Measurements from ENCODE around the gene RPL13A. TPM values are rescaled to one million over a fixed set of nuclear protein-coding genes. Genes with fewer than 3 reads are reported as not detected.
A peak's percentile ranks its signal among the peaks of the same experiment; 100 is the strongest.

Gene RPL13A
- total and polyA plus RNA-seq, 9 of the 15 experiments (the other 6 are each of a cell fraction or from before 2014, with no cell fraction given): 1,744 to 5,482 (median 2,949) TPM

DNA sequence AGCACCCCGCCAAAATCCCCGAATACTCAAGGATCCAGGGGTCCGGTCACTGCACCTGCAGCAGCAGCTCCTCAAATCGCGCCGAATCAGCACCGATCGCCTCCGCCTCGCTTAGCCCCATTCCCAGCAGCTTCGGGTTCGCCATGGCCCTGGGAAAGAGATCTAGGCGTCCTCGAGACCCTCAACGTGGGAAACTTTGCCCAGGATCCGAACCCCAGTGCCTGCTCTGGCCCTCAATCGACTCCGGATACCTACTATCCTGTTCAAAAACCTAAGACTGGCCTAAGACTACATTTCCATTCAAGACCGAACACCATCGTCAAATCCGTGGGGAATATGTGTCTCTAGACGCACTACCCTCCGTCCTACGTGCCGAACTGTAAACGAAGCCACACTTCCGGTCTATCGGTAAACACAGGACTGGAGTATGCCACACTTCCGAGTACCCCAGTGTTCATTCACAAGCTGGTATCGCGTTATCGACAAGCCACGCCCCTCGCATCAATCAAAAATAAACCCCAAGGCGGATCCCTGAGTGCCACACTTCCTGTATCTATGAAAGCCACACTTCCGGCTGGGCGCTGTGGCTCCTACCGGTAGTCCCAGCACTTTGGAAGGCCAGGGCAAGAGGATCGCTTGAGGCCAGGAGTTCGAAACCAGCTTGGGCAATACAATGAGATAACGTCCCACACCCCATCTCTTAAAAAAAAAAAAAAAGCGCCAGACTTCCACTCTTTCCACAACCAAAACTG, 35.8 kb upstream of the RPL13A start, which contains the start of gene PIH1D1:
Gene PIH1D1 (minus strand): TSS at position 385 of the 752 bp plus-strand sequence. CDS start 240 bp downstream, at position 145.
- intact Hi-C loops (cut with micrococcal nuclease): no loop called here
- Histone ChIP-seq H3K36me3 (ENCODE audit: control insufficient read depth, insufficient read depth, low read length) (peaks cover 52% of the 10 kb centered on the region; the same call in 2 of the 3 replicates), H3K9ac (ENCODE audit: insufficient read depth in 1 of 2, low read depth in 2 of 2, low read length in 2 of 2) (peak within 1 kb of the TSS; percentile 100), H3K27ac (ENCODE audit: extremely low read depth, low read depth, low read length) (peak within 1 kb of the TSS; percentile 100), H3K79me2 (ENCODE audit: control insufficient read depth, insufficient read depth, low read length) (peaks cover 61% of the 10 kb centered on the region), H3K9me1 (ENCODE audit: control insufficient read depth, insufficient read depth, low read length) (no peaks in the 10 kb centered on the region), H3K4me3 (peak within 1 kb of the TSS; percentile 93), H3K4me2 (ENCODE audit: insufficient read depth, low read length) (peak within 1 kb of the TSS; percentile 96), H3K4me1 (replicated peaks in 1 of 2; ENCODE audit: control insufficient read depth in 2 of 2, insufficient read depth in 2 of 2, low read length in 2 of 2) (peaks cover 13 to 56% of the 10 kb centered on the region in 2 experiments; a peak in 4 of 5 replicates), H2AFZ (ENCODE audit: low read depth, low read length) (peak within 1 kb of the TSS; percentile 95), H3K27me3 (ENCODE audit: control insufficient read depth in 2 of 2, insufficient read depth in 2 of 2, low read length in 2 of 2) (no peaks in the 10 kb centered on the region), H3K9me3 (replicated peaks; ENCODE audit: control insufficient read depth, insufficient read depth, low read depth, low read length) (no peaks in the 10 kb centered on the region), H4K20me1 (replicated peaks; ENCODE audit: control insufficient read depth, insufficient read depth, low read length) (no peaks in the 10 kb centered on the region; the same call in 1 of the 2 replicates)
- in situ Hi-C loops (cut with MboI): no loop called here
- ChIA-PET CTCF (ENCODE audit: low intra/inter-chr PET ratio) (no interaction called here), POLR2A (interaction anchor here (0.5 to 1.7 kb wide), 11 partner anchors 22 to 1356 kb away, joined by 3 to 6 read pairs (median 3); partner anchors contain the start of gene RPL13A)
- BruUV-seq (replicated peaks): TSS peak; percentile 83
- peak; percentile 78 to 99 (median 86) for DNase-seq (ENCODE audit: extremely low read depth in 1 of 4, low spot score in 3 of 4)
- ATAC-seq: peak; percentile 79
- FAIRE-seq: peak; percentile 99
- 1% methylated on average over 42 of the region's 42 CpGs for WGBS (ENCODE audit: insufficient coverage, low coverage, missing lambda C conversion rate)
- TF ChIP-seq RBM25 (IDR thresholded peaks at IDR 0.05; ENCODE audit: low read depth, low read length, severe bottlenecking) (peak; percentile 8), CHD2 (IDR thresholded peaks at IDR 0.05; ENCODE audit: low read depth, low read length) (peak; percentile 97), GABPB1 (CRISPR knock-in tag; IDR thresholded peaks at IDR 0.05) (peak; percentile 96), ADNP (tag; IDR thresholded peaks at IDR 0.05) (peak; percentile 100; the same call in 1 of the 2 replicates), ZNF316 (IDR thresholded peaks at IDR 0.05) (peak; percentile 25; the same call in 1 of the 2 replicates), TAF1 (IDR thresholded peaks at IDR 0.05; ENCODE audit: control insufficient read depth, extremely low read depth, insufficient read depth, low read length, severe bottlenecking) (peak; percentile 68), NR4A1 (CRISPR knock-in tag; IDR thresholded peaks at IDR 0.05) (no peak), NR4A1 (tag; IDR thresholded peaks at IDR 0.05) (0 out of 2 replicates have a peak, but pooled peaks have one; percentile 32), FOXA3 (CRISPR knock-in tag; conservative IDR thresholded peaks at IDR 0.05 in 1 of 2, IDR thresholded peaks at IDR 0.05 in 1 of 2) (peak; percentile 90 to 95), HCFC1 (IDR thresholded peaks at IDR 0.05; ENCODE audit: low read depth, low read length) (peak; percentile 87), MAFG (tag; conservative IDR thresholded peaks at IDR 0.05) (0 out of 2 replicates have a peak, but pooled peaks have one; percentile 15)
- TF ChIP-seq, protein P1, sequence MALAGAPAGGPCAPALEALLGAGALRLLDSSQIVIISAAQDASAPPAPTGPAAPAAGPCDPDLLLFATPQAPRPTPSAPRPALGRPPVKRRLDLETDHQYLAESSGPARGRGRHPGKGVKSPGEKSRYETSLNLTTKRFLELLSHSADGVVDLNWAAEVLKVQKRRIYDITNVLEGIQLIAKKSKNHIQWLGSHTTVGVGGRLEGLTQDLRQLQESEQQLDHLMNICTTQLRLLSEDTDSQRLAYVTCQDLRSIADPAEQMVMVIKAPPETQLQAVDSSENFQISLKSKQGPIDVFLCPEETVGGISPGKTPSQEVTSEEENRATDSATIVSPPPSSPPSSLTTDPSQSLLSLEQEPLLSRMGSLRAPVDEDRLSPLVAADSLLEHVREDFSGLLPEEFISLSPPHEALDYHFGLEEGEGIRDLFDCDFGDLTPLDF (CRISPR knock-in tag; IDR thresholded peaks at IDR 0.05): no peak
- TF ChIP-seq, protein P2, sequence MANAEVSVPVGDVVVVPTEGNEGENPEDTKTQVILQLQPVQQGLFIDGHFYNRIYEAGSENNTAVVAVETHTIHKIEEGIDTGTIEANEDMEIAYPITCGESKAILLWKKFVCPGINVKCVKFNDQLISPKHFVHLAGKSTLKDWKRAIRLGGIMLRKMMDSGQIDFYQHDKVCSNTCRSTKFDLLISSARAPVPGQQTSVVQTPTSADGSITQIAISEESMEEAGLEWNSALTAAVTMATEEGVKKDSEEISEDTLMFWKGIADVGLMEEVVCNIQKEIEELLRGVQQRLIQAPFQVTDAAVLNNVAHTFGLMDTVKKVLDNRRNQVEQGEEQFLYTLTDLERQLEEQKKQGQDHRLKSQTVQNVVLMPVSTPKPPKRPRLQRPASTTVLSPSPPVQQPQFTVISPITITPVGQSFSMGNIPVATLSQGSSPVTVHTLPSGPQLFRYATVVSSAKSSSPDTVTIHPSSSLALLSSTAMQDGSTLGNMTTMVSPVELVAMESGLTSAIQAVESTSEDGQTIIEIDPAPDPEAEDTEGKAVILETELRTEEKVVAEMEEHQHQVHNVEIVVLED (CRISPR knock-in tag; IDR thresholded peaks at IDR 0.05): peak; percentile 60
- TF ChIP-seq, protein P3, sequence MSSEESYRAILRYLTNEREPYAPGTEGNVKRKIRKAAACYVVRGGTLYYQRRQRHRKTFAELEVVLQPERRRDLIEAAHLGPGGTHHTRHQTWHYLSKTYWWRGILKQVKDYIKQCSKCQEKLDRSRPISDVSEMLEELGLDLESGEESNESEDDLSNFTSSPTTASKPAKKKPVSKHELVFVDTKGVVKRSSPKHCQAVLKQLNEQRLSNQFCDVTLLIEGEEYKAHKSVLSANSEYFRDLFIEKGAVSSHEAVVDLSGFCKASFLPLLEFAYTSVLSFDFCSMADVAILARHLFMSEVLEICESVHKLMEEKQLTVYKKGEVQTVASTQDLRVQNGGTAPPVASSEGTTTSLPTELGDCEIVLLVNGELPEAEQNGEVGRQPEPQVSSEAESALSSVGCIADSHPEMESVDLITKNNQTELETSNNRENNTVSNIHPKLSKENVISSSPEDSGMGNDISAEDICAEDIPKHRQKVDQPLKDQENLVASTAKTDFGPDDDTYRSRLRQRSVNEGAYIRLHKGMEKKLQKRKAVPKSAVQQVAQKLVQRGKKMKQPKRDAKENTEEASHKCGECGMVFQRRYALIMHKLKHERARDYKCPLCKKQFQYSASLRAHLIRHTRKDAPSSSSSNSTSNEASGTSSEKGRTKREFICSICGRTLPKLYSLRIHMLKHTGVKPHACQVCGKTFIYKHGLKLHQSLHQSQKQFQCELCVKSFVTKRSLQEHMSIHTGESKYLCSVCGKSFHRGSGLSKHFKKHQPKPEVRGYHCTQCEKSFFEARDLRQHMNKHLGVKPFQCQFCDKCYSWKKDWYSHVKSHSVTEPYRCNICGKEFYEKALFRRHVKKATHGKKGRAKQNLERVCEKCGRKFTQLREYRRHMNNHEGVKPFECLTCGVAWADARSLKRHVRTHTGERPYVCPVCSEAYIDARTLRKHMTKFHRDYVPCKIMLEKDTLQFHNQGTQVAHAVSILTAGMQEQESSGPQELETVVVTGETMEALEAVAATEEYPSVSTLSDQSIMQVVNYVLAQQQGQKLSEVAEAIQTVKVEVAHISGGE (CRISPR knock-in tag; IDR thresholded peaks at IDR 0.05): peak in 2 of 3 experiments; percentile 53 to 95; a peak in 4 of 6 replicates
